ENCODE measurements around the gene ARHGAP15.

DNA sequence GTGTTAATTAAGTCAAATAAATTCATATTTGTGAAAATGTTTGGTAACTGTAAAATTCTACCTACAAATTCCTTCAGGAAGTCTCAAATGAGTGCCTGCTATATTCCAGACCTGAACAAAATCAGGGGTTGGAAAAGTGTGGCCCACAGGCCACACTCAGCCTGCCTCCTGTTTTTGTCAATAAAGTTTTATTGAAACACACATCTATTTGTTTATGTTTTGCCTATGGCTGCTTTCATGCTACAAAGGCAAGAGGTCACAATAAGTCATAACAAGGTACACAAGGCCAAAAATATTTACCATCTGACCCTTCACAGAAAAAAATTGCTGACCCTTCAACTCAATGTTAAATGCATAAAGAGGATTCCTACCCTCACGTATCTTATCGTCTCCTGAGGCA lies 581.7 kb downstream of the ARHGAP15 start:
- TF ChIP-seq SUZ12 (IDR thresholded peaks at IDR 0.05) (no peak), ZNF384 (IDR thresholded peaks at IDR 0.05) (no peak), FOXM1 (IDR thresholded peaks at IDR 0.05; ENCODE audit: borderline replicate concordance) (no peak), FOXK2 (IDR thresholded peaks at IDR 0.05) (no peak)

All from HEK293T (cell line).